Mucosa of stomach (tissue), 1 donor: ENCODE results near the gene FAM53B.

Experiments
- H3K27me3 ChIP-seq: one replicate; pipeline ENCODE4 v1.7.0; 2013; ENCODE audit warnings: mild to moderate bottlenecking, low read length; ENCODE audit not compliant: control insufficient read depth, insufficient read depth
- H3K36me3 ChIP-seq: one replicate; pipeline ENCODE4 v1.7.0; 2013; ENCODE audit warnings: low read length; ENCODE audit not compliant: control insufficient read depth, insufficient read depth
- H3K4me1 ChIP-seq: one replicate; pipeline ENCODE4 v1.7.0; 2013; ENCODE audit warnings: mild to moderate bottlenecking, low read length; ENCODE audit not compliant: control insufficient read depth, insufficient read depth
- H3K4me3 ChIP-seq: one replicate; pipeline ENCODE4 v1.7.0; 2013; ENCODE audit warnings: low read length
- H3K9ac ChIP-seq: one replicate; pipeline ENCODE4 v1.7.0; 2013; ENCODE audit warnings: mild to moderate bottlenecking, low read length, moderate library complexity
- H3K9me3 ChIP-seq: one replicate; pipeline ENCODE4 v1.7.0; 2013; ENCODE audit warnings: mild to moderate bottlenecking, low read length, moderate library complexity; ENCODE audit not compliant: control insufficient read depth
- donor health status: Pancreatic carcinoma.

FAM53B gene

DNA sequence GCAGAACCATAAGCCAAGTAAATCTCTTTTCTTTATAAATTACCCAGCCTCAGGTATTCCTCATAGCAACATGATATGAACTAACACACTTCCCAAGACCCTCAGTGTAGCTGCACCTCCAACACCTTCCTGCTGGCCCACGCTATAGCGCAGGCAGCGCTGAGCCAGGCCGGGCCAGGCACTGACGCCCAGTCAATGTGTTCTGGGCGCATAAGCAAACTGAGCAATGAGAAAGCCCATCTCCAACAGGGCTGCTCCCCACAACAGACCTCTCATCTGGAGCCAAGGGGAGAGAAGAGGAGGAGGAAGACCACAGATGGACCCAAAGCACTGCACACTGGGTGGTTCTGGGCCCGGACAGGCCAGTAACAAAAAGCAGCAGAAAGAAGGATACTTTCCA, 40.8 kb downstream of the FAM53B start:
- Histone ChIP-seq H3K9ac (no peak overlapping the region), H3K27me3 (no peaks in the 10 kb centered on the region), H3K4me3 (no peak overlapping the region), H3K36me3 (no peaks in the 10 kb centered on the region), H3K4me1 (peaks cover 53% of the 10 kb centered on the region), H3K9me3 (no peaks in the 10 kb centered on the region)

DNA sequence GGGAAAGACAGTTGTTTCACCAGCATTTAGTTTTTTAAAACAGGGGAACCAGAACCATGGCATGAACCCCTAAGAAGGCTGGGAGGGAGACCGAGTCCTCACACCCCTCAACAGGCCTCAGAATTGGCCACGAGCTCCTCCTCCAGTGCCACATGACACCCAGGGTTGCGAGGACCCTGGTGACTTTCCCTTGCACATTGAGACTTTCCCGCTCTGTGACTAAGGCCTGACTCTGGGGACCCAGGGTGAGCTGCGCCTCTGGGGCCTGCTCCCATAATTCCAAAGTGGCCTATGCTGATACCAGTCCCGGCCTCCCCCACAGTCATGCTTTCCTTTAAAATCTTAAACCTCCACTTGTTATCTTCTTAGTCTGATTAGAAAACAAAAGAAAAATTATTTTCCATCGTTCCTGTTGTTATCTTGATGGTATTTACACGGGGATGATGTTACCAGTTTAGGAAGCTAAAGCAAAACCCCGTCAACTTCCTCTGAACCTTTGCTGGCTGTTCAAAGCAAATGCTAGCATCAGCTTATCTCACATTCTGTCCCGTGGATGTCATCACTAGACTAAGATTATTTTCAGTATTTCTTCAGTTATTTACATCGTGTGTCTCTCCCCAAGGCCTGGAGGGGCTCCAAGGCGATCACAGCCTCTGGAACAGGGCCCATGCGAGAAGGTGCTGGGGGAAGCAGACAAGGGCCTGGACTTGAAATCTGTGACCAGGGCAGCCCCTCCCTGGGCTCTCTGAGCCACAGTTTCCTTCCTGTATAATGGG, 42.1 kb downstream of the FAM53B start:
- no peaks in the 10 kb centered on the region for H3K9me3 ChIP-seq
- H3K4me3 ChIP-seq = no peak overlapping the region
- no peaks in the 10 kb centered on the region for H3K36me3 ChIP-seq
- no peak overlapping the region for H3K9ac ChIP-seq
- peaks cover 43% of the 10 kb centered on the region for H3K4me1 ChIP-seq
- no peaks in the 10 kb centered on the region for H3K27me3 ChIP-seq

DNA sequence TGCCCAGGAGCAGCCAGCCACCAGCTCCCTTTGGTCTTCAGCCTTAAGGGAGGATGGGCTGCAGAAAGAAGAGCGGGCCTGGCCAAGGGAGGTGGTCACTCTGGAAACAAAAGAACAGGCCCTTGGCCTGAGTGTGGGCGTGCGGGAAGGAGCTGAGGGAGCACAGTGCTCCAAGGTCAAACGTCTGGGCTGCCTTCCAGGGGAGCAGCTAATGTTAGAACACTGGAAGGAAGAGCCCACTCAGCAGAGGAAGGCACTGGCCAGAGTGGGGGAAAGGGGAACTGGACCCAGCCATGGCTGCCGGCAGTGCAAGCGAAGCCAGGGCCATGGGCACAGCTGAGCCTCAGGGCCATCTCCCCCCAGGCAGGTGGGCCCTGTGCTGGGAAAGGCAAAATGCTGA, 42.7 kb downstream of the FAM53B start:
- Histone ChIP-seq H3K4me3 (no peak overlapping the region), H3K9ac (no peak overlapping the region)

DNA sequence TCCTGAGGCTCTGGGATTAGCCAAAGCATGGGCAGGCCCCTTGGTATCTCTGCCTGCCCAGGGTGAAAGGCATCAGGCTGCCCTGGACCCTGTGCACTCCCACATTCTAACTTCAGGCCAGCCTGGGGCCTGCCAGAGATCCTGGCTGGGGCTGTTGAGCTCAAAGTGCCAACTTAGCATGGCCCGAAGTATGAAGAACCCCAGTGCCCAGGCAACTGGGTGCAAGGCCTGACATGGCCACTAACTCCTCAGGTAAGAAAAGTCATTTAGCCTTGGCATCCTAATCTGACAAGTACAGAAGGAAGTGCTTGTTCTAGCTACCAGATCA, 43.2 kb downstream of the FAM53B start:
- Histone ChIP-seq H3K4me1 (peaks cover 38% of the 10 kb centered on the region), H3K4me3 (no peak overlapping the region), H3K27me3 (no peaks in the 10 kb centered on the region)

More for the DNA sequence above, 42.7 kb downstream of the FAM53B start:
- H3K9me3 ChIP-seq = no peaks in the 10 kb centered on the region
- no peaks in the 10 kb centered on the region for H3K36me3 ChIP-seq
- H3K4me1 ChIP-seq = peaks cover 42% of the 10 kb centered on the region
- H3K27me3 ChIP-seq = no peaks in the 10 kb centered on the region

DNA sequence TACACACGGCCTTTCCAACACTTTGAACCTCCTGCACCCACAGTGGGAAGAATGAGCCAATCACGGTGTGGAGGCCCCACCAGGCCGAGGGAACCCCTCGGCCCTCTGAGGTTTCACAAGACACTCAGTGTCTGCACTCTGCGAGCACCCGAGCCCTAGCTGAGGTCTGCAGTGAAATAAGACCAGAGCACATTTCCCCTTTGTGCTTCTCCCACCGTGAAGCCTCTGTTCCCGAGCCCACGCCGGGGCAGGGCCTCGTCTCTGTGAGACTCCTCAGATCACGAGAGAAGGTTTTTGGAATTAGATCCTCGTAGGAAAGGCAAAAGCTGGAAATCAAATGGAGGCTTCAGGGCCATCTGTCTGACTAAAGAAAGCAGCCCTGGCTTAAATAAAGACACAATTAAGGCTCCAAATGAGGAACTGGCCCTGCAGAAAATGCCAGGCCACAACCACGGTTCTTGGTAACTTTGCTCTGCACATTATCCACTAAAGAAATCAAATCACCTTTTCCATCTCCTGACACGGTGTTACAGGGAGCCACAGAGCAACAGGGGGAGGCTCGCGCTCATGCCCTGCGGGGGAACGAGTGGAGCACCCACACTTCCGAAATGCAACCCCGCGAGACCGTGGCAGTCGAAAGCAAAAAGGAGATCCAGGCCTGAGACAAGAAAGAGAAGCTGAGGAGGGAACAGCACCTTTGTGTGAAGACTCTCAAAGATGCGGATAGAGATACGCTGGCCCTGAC, 43.7 kb downstream of the FAM53B start:
- Histone ChIP-seq H3K9ac (no peak overlapping the region), H3K4me3 (no peak overlapping the region), H3K36me3 (no peaks in the 10 kb centered on the region), H3K27me3 (no peaks in the 10 kb centered on the region), H3K4me1 (peaks cover 37% of the 10 kb centered on the region), H3K9me3 (no peaks in the 10 kb centered on the region)

More for the DNA sequence above, 43.2 kb downstream of the FAM53B start:
- Histone ChIP-seq H3K9me3 (no peaks in the 10 kb centered on the region), H3K9ac (no peak overlapping the region), H3K36me3 (no peaks in the 10 kb centered on the region)

DNA sequence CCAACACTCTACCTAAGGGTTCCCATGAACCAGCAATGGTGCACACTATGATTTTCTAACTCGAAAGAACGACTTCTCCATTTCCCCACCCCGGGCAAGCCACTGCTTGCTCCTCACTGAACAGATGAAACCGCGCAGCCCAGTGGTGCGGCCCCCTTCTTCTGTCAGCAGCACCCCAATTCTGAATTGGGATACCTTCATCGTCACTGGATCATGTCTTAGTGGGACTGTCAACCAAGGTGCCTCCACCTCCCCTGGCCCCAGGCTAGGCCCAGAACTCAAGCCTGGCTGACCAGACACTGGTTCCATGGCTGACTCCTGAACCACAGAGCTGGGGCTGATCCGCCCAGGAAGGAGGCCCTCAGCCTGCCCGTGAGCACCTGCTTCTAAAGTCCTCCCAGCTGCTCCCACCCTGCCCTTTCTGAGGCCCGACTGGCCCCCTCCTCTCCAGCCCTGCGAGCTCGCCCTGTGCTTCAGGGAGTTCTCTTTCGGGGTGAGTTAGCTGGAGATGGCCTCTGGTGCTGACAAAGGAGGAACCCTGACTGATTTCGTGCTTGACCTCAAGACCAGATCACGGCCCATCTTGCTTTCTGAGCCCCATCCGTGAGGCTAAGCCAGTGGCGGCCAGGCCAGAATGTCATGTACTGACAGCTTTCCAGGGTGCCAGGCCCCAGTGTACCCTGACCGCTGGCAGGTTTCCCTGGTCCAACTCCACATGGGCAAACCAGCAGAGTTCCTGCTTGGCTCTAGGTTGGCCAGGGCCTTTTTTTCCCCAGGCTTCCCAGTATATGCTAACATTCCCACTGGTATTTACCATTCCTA, 44.5 kb downstream of the FAM53B start:
- no peaks in the 10 kb centered on the region for H3K36me3 ChIP-seq
- no peak overlapping the region for H3K4me3 ChIP-seq
- peaks cover 37% of the 10 kb centered on the region for H3K4me1 ChIP-seq
- H3K9me3 ChIP-seq = no peaks in the 10 kb centered on the region
- no peaks in the 10 kb centered on the region for H3K27me3 ChIP-seq
- no peak overlapping the region for H3K9ac ChIP-seq

DNA sequence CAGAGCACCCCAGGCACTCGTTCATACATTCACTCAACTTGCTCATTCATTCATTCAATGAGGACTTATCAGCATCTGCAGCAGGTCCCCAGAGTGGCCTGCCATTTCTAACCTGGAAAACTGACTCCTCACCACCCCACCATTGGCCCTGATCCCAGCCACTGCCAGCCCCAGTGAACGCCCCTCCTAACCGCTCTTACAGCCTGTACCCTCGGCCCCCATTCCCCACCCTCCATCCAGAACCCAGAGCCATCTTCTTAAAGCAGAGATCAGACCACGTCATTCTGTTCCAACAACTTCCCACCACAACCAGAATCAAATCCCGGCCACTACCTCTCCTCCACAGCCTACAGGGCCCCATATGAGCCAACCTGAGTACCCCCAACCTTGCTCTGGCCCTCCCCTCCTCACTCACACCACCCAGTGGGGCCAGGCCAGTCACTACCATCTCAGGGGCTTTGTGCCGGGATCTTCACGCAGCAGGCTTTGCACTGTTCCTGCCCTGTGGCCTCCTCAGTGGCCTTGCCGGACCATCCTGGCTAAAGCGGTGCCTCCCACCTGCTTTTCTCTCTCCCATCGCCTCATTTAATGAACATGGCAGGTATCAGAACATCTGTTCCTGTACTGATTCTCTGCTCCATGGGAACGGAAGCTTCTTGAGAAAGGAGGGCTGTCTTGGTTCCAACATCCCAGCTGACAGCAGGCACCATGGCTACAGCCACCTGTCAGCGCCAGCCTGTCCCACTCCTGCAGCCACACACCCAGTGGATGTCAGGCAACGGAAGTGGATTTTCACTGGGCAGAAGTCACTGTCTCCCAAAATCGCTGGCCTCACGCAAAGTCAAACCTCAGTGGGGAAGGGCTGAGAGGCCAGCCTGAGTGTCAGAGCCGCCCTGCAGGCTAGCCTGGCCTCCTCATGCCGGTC, 45.4 kb downstream of the FAM53B start:
- Histone ChIP-seq H3K27me3 (no peaks in the 10 kb centered on the region), H3K9me3 (no peaks in the 10 kb centered on the region), H3K9ac (no peak overlapping the region), H3K4me3 (no peak overlapping the region), H3K4me1 (peaks cover 33% of the 10 kb centered on the region), H3K36me3 (no peaks in the 10 kb centered on the region)

DNA sequence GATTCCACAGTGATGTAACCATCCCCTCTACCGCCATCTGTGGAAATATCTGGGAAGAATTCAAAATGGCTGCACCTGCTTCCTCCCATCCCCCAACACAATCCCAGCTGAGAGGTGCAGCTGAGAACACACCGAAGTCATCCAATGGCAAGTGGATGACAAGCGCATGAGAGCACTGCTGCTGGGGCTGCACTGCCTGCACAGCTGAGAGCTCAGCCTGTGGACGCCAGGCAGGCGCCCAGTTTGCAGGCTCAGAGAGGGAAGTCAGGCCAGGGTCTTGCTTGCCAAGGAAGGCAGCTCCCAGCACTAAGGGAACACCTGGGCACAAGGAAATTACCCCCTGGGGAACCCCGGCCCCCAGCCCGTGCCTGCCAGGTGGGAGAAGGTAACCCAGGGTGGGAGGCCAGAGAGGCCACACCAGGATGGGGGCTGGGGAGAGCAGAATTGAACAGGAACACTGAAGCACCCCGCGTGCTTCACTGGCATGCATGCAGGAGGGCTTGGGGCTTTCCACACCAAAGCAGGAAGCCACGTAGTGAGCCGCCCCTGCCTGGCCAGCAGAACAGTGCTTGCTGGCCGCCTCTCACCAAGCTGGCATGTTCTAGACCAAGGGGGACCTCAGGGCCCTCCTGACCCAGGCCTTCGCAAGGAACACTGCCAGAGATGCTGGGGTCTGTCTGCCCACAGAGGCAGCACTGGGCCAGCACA, 46.2 kb downstream of the FAM53B start:
- Histone ChIP-seq H3K9ac (no peak overlapping the region), H3K9me3 (no peaks in the 10 kb centered on the region), H3K4me1 (peaks cover 28% of the 10 kb centered on the region), H3K27me3 (no peaks in the 10 kb centered on the region), H3K4me3 (no peak overlapping the region), H3K36me3 (no peaks in the 10 kb centered on the region)

DNA sequence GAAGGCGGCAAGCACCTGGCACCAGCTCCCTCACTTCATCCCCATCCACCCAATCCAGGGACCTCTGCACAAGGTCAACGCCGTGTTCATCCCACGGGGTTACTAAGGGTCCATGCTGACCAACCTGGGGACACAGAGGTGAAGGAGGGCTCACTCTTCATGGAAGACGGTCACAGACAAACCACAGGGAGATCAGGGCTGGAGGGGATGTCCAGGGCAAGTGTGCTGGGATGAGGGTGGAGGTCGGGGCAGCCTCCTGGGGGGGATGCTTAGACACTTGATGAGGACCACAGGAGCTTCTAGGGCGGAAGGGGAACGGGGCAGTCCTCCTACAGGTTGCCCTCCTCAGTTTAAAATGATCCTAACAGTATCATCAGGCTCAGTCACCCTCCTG, 46.7 kb downstream of the FAM53B start:
- Histone ChIP-seq H3K9me3 (no peaks in the 10 kb centered on the region), H3K27me3 (no peaks in the 10 kb centered on the region), H3K4me1 (peaks cover 24% of the 10 kb centered on the region)

DNA sequence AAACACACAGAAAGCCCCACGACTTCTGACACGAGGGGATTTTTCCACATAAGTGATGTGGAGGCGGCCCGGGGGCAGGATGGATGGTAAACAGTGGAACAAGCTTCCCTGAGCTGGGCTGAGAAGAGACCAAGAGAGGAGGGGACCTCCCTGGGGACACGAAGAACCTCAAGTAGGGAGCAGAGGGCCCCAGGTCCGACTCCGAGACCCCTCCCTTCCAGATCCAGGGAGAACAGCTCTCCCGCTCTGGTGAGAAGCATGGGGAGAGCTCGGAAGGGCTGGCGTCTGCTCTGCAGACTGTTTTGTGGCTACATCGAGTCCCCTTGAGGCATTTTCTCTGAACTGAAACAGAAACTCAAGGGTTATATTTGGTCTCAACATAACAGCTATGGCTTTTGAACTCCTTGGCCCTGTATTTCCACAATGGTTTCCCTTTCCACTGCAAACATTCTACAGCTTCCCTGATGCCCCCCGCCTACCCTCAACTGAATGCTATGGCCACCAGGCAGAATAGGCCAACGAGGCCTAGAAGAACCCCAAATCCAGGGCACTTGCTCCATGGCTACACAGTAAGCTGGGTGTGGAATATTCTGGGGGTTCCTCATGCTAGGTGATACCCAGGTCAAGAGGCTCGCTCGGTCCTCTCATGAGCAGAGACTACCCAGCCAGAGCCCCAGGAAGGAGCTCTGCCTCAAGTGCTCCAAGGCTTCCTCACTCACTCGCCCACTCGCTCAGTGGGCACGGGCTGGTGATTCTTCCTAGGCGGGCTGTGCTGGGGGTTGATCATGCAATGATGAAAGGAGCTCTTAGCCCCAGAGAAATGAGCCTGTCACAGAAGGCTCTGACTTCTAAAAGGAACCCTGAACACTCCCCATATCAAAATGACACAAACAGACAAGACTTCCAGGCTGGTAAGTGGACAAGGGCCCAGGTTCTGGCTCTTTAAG, 47.5 kb downstream of the FAM53B start:
- Histone ChIP-seq H3K4me3 (no peak overlapping the region), H3K36me3 (no peaks in the 10 kb centered on the region), H3K4me1 (peaks cover 17% of the 10 kb centered on the region), H3K9ac (no peak overlapping the region), H3K27me3 (no peaks in the 10 kb centered on the region), H3K9me3 (no peaks in the 10 kb centered on the region)

More for the DNA sequence above, 46.7 kb downstream of the FAM53B start:
- Histone ChIP-seq H3K36me3 (no peaks in the 10 kb centered on the region), H3K9ac (no peak overlapping the region), H3K4me3 (no peak overlapping the region)
